Cardiac muscle cell (in vitro differentiated cells and primary cell): Measurements from ENCODE around the gene RTN4IP1. TPM values are rescaled to one million over a fixed set of nuclear protein-coding genes. Genes with fewer than 3 reads are reported as not detected.
"Not testable (repeated sequence)": the region's sequence is repeated elsewhere in the genome, so short reads cannot be mapped to it uniquely, and the experiment has no call there.

Source experiments
- DNase-seq, 2 donors: peaks; one replicate each; pipeline versions ENCODE4 v3.0.0 to v3.0.0-alpha.2; 2010 to 2017; ENCODE audit warnings: low read depth in 1 of 2, low spot score in 1 of 2
- H3K27ac ChIP-seq: fragments of 200-600 bp; sonication (generic); 2 replicates; pipeline ENCODE4 v1.5.1; 2016
- H3K27me3 ChIP-seq: fragments of 200-600 bp; sonication (generic); 2 replicates; pipeline ENCODE4 v1.6.0; 2016; ENCODE audit warnings: control low read depth
- H3K36me3 ChIP-seq: fragments of 200-600 bp; sonication (generic); 2 replicates; pipeline ENCODE4 v1.5.1; 2016; ENCODE audit warnings: control low read depth
- H3K4me1 ChIP-seq: fragments of 200-600 bp; sonication (generic); 2 replicates; pipeline ENCODE4 v1.8.1; 2017; ENCODE audit warnings: low read depth, mild to moderate bottlenecking, mixed run types
- H3K4me3 ChIP-seq: fragments of 200-600 bp; sonication (generic); 2 replicates; pipeline ENCODE4 v1.5.1; 2016; ENCODE audit warnings: mild to moderate bottlenecking
- H3K9me3 ChIP-seq: fragments of 200-600 bp; sonication (generic); 2 replicates; pipeline ENCODE4 v1.5.1; 2017; ENCODE audit warnings: low read depth, mild to moderate bottlenecking, control low read depth
- CTCF ChIP-seq: IDR thresholded peaks from 2 replicates; pipeline ENCODE4 v1.5.1; 2012; ENCODE audit warnings: low read depth, mild to moderate bottlenecking, low read length
- polyA plus RNA-seq: library from polyadenylated mRNA; unstranded; fragments of >200 nt; fragmentation: Nextera tagmentation; extraction: Ambion mirVana; gene quantifications from 2 replicates; pipeline ENCODE4 v1.2.1, GENCODE V29; 2016
- total RNA-seq: library from RNA; depleted of rRNA; stranded (reverse); fragments of >200 nt; gene quantifications from 2 replicates; pipeline ENCODE4 v1.2.3, GENCODE V29; 2016

Gene RTN4IP1
- total and polyA plus RNA-seq, 2 experiments from 2014 or later = 6.8 to 13.9 TPM

GRCh38 chr6:106608080-106608668 is 21.1 kb downstream of the RTN4IP1 start:
- no peaks in the 10 kb centered on the region for H3K9me3 ChIP-seq
- peak; percentile 58 for TF ChIP-seq CTCF
- no peaks in the 10 kb centered on the region for H3K36me3 ChIP-seq
- H3K27ac ChIP-seq = no peak overlapping the region
- no peak overlapping the region for H3K4me3 ChIP-seq
- H3K4me1 ChIP-seq = peaks cover 3% of the 10 kb centered on the region
- no peaks in the 10 kb centered on the region for H3K27me3 ChIP-seq
- peak; percentile 64 to 65 for DNase-seq

DNA sequence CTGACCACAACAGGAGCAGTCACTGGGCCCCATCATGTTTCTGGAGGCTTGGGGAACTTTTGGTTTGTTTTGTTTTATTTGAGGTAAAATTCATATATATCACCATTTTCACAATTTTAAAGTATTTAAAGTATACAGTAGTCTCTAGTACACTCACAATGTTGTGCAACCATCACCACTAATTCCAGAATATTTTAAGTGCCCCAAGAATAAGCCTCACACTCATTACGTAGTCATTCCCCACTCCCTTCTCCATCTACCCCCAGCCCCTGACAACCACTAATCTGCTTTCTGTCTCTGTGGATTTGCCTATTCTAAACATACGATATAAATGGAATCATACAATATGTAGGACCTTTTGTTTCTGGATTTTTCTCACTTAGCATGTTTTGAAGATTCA is 29.0 kb downstream of the RTN4IP1 start:
- H3K9me3 ChIP-seq = no peaks in the 10 kb centered on the region
- no peaks in the 10 kb centered on the region for H3K36me3 ChIP-seq
- no peak overlapping the region for H3K4me3 ChIP-seq
- no peaks in the 10 kb centered on the region for H3K27me3 ChIP-seq
- no peak for DNase-seq
- H3K4me1 ChIP-seq = no peaks in the 10 kb centered on the region
- no peak for TF ChIP-seq CTCF
- no peak overlapping the region for H3K27ac ChIP-seq

DNA sequence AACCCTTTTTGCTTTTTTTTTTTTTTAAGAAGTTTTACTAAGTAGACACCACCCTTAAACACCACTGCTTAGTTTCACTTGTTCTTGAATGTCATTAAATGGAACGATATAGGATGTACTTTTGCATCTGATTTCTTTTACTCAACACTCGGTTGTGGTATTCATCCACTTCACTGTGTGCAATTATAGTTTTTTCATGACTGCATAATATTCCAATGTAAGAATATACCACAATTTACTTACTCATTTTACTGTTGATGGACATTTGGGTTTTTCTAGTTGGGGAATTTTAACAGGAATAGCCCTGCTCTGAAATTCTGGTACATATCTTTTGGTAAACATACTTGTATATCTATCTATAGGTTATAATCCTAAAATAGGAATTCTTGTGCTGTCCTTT is 29.9 kb downstream of the RTN4IP1 start:
- no peaks in the 10 kb centered on the region for H3K36me3 ChIP-seq
- no peaks in the 10 kb centered on the region for H3K4me1 ChIP-seq
- no peak overlapping the region for H3K27ac ChIP-seq
- H3K9me3 ChIP-seq = no peaks in the 10 kb centered on the region
- H3K27me3 ChIP-seq = no peaks in the 10 kb centered on the region
- no peak for TF ChIP-seq CTCF
- DNase-seq = no peak
- H3K4me3 ChIP-seq = no peak overlapping the region

DNA sequence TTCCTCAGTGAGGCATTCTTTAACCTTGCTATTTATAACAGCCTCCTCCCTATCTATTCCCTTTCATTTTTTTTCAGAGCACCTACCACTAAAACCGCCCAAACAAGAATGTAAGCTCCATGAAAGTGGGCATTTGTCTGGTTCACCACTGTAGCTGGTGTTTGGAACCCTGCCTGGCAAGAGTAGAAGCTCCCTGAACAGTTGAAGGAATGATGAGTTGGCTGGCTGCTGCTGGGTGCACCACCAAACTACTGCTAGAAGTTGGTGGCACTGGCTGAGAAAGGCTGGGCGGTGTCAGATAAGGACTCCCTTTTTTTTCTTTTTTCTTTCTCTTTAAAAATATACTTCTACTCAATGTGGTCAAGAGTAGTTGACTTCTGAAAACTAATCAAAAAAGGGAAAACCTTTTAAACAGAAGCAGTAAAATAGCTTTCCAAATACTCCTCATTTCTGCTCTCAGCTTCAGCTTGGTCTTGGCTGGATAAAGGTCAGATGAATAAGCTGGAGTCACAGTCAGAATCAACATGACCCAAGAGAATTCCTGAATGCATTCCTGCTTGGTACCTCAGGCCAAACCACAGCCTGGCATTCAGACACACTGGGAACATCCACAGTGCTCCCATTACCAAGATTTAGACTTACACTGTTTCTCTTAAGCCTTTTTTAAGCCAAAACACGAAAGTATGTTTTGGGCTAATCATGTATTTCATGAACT is 38.0 kb downstream of the RTN4IP1 start:
- Histone ChIP-seq H3K4me1 (no peaks in the 10 kb centered on the region), H3K4me3 (no peak overlapping the region), H3K36me3 (no peaks in the 10 kb centered on the region), H3K27ac (no peak overlapping the region), H3K27me3 (no peaks in the 10 kb centered on the region), H3K9me3 (no peaks in the 10 kb centered on the region)
- peak in 1 of 2 donors; percentile 80 for DNase-seq
- no peak for TF ChIP-seq CTCF

DNA sequence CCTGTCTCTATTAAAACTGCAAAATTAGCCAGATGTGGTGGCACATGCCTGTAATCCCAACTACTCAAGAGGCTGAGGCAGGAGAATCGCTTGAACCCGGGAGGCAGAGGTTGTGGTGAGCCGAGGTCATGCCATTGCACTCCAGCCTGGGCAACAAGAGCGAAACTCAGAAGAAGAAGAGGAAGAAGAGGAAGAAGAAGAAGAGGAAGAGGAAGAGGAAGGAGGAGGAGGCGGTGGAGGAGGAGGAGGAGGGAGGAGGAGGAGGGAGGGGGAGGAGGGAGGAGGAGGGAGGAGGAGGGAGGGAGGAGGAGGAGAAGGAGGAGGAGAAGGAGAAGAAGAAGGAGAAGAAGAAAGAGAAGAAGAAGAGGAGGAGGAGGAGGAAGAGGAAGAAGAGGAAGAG is 40.4 kb downstream of the RTN4IP1 start:
- DNase-seq, H3K27ac ChIP-seq, H3K4me3 ChIP-seq, H3K36me3 ChIP-seq, H3K27me3 ChIP-seq, H3K9me3 ChIP-seq: not testable (repeated sequence)
- H3K4me1 ChIP-seq = peaks cover 14% of the 10 kb centered on the region

DNA sequence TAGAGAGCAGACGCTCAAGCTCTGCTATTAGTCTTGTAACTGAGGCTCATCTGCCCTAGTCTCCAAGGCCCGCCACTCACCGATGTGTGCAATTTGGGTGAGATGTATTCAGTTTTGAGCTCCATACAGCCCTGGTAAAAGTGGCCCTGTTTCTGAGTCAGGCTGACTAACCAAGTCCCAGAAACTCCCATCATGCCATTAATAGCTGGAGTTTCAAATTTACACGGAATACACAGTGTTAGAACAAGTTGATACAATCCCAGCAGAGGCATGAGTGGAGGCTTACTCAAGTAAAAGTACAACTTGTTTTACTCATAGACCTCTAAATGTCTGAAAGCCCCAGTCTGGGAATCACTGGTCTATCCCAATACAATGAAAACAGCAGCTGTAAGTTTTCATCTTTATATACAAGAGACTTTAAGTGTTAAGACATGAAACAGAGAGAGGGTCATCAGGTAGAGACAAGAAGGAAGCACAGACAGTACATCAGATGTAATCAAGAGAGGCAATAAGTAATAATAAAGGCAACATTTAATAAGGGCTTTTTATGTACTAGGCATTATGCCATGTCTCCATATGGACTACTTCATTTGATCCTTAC is 42.4 kb downstream of the RTN4IP1 start:
- H3K4me1 ChIP-seq = peaks cover 14% of the 10 kb centered on the region
- H3K27ac ChIP-seq = no peak overlapping the region
- H3K36me3 ChIP-seq = no peaks in the 10 kb centered on the region
- no peaks in the 10 kb centered on the region for H3K27me3 ChIP-seq
- no peak for DNase-seq
- no peaks in the 10 kb centered on the region for H3K9me3 ChIP-seq
- no peak overlapping the region for H3K4me3 ChIP-seq
- TF ChIP-seq CTCF = no peak
